WTC11 (cell line): Measurements from ENCODE around the gene ZNF14. TPM values are rescaled to one million over a fixed set of nuclear protein-coding genes. Genes with fewer than 3 reads are reported as not detected.
"Not testable (repeated sequence)": the region's sequence is repeated elsewhere in the genome, so short reads cannot be mapped to it uniquely, and the experiment has no call there.

Experiments used
- ATAC-seq: fragments of 200-7000 bp; cut with Tn5 transposase; 2 replicates; pipeline ENCODE4 v1.10.0; 2021; ENCODE audit warnings: mild to moderate bottlenecking, moderate library complexity
- CTCF ChIA-PET: fragments of 300-600 bp; sonication (Branson Sonifier 250); formaldehyde crosslinking; loops from one replicate; lab custom pipeline; 2021; ENCODE audit warnings: antibody characterized with exemption; lab: Charles Lee
- POLR2A ChIA-PET: fragments of 350-600 bp; sonication (Branson Sonifier 250); formaldehyde crosslinking; loops from one replicate; lab custom pipeline; 2021; ENCODE audit warnings: antibody characterized with exemption; lab: Charles Lee
- DNase-seq: peaks from one replicate; pipeline ENCODE4 v3.0.0; 2021; ENCODE audit warnings: low spot score
- H3K27ac Mint-ChIP-seq: 2 replicates; pipeline ENCODE4 v1.8.0; 2021; ENCODE audit warnings: mixed read lengths
- H3K27me3 Mint-ChIP-seq: 2 replicates; pipeline ENCODE4 v1.8.0; 2021; ENCODE audit warnings: low read depth, mild to moderate bottlenecking, moderate library complexity, mixed read lengths
- H3K36me3 Mint-ChIP-seq: 2 replicates; pipeline ENCODE4 v1.8.0; 2021; ENCODE audit warnings: mixed read lengths
- H3K4me1 Mint-ChIP-seq: 2 replicates; pipeline ENCODE4 v1.8.0; 2022; ENCODE audit warnings: mixed read lengths
- H3K4me3 Mint-ChIP-seq: 2 replicates; pipeline ENCODE4 v1.8.0; 2021; ENCODE audit warnings: mild to moderate bottlenecking, moderate library complexity, mixed read lengths
- H3K9me3 Mint-ChIP-seq: 2 replicates; pipeline ENCODE4 v1.8.0; 2021; ENCODE audit warnings: mixed read lengths
- ARID4B ChIP-seq: sonication (generic); formaldehyde crosslinking; IDR thresholded peaks from 2 replicates; pipeline ENCODE4 v1.8.0; 2023; ENCODE audit warnings: missing genetic modification reagents, mild to moderate bottlenecking, borderline replicate concordance
- E2F1 ChIP-seq: sonication (generic); formaldehyde crosslinking; IDR thresholded peaks from 2 replicates; pipeline ENCODE4 v1.8.0; 2022; ENCODE audit warnings: mild to moderate bottlenecking, missing genetic modification reagents
- ETV6 ChIP-seq: sonication (generic); formaldehyde crosslinking; IDR thresholded peaks from 2 replicates; pipeline ENCODE4 v1.8.1; 2022; ENCODE audit warnings: mild to moderate bottlenecking, missing genetic modification reagents
- NFYB ChIP-seq: sonication (generic); formaldehyde crosslinking; conservative IDR thresholded peaks from 2 replicates; pipeline ENCODE4 v1.8.0; 2022; ENCODE audit warnings: low read depth, missing genetic modification reagents
- STAT6 ChIP-seq: sonication (generic); formaldehyde crosslinking; conservative IDR thresholded peaks from 2 replicates; pipeline ENCODE4 v1.8.1; 2023; ENCODE audit warnings: mild to moderate bottlenecking, low read depth, missing genetic modification reagents, moderate library complexity
- TEAD1 ChIP-seq: sonication (generic); formaldehyde crosslinking; IDR thresholded peaks from 2 replicates; pipeline ENCODE4 v1.8.0; 2022; ENCODE audit warnings: mild to moderate bottlenecking, missing genetic modification reagents
- TP53 ChIP-seq: sonication (generic); formaldehyde crosslinking; IDR thresholded peaks from 2 replicates; pipeline ENCODE4 v1.8.1; 2023; ENCODE audit warnings: mild to moderate bottlenecking, missing genetic modification reagents
- ZNF281 ChIP-seq: sonication (generic); formaldehyde crosslinking; IDR thresholded peaks from 2 replicates; pipeline ENCODE4 v1.8.0; 2023; ENCODE audit warnings: mild to moderate bottlenecking, missing genetic modification reagents
- ZNF317 ChIP-seq: sonication (generic); formaldehyde crosslinking; IDR thresholded peaks from 2 replicates; pipeline ENCODE4 v1.8.1; 2023; ENCODE audit warnings: low read depth, mild to moderate bottlenecking, moderate library complexity, missing genetic modification reagents, borderline replicate concordance
- ZNF512 ChIP-seq: sonication (generic); formaldehyde crosslinking; IDR thresholded peaks from 2 replicates; pipeline ENCODE4 v1.8.1; 2022; ENCODE audit warnings: missing genetic modification reagents, borderline replicate concordance
- total RNA-seq: library from RNA; stranded (reverse); gene quantifications from 3 replicates; pipeline ENCODE4 v1.2.3, GENCODE V29; 2021

Gene ZNF14
- total RNA-seq, 1 experiment from 2014 or later = 5.7 TPM

- 0 out of 2 replicates have a peak, but pooled peaks have one; percentile 23 for TF ChIP-seq ARID4B
- TF ChIP-seq STAT6 (CRISPR knock-in tag) = no peak
- TF ChIP-seq TEAD1 (CRISPR knock-in tag) = no peak; the same call in 1 of the 2 replicates
- TF ChIP-seq E2F1 = peak; percentile 25; the same call in 1 of the 2 replicates
- peak; percentile 65; the same call in 1 of the 2 replicates for TF ChIP-seq ZNF317 (CRISPR knock-in tag)
- TF ChIP-seq ETV6 (CRISPR knock-in tag) = 0 out of 2 replicates have a peak, but pooled peaks have one; percentile 12
- TF ChIP-seq ZNF281 (CRISPR knock-in tag) = no peak
- TF ChIP-seq NFYB (CRISPR knock-in tag) = peak; percentile 93
- TF ChIP-seq ZNF512 (CRISPR knock-in tag) = no peak
- TF ChIP-seq TP53 = peak; percentile 21; the same call in 1 of the 2 replicates
Measured at GRCh38 chr19:19668230-19669012, 64.5 kb downstream of the ZNF14 start, which contains the start of gene ZNF101 (continued).

- ATAC-seq, H3K27me3 Mint-ChIP-seq, H3K9me3 Mint-ChIP-seq, POLR2A ChIA-PET, H3K36me3 Mint-ChIP-seq, H3K27ac Mint-ChIP-seq, H3K4me3 Mint-ChIP-seq, DNase-seq: not testable (repeated sequence)
- H3K4me1 Mint-ChIP-seq = peaks cover 28% of the 10 kb centered on the region
- CTCF ChIA-PET = interaction anchor here (2.3 kb wide), 1 partner anchor 22 kb away, joined by 10 read pairs; the partner anchor contains the start of gene GMIP
Measured at GRCh38 chr19:19665420-19665948, 67.4 kb downstream of the ZNF14 start.
